HG02571 (cell line): ENCODE data around the gene KCNJ1.

Experiments
- ATAC-seq: cut with Tn5 transposase; IDR thresholded peaks from one replicate; pipeline ENCODE4 v1.9.1; 2021; ENCODE audit warnings: mild to moderate bottlenecking, moderate library complexity; ENCODE audit not compliant: unreplicated experiment

KCNJ1 gene

GRCh38 chr11:128825050-128825784, 41.9 kb downstream of the KCNJ1 start:
- no peak for ATAC-seq

- ATAC-seq = no peak
Observed at GRCh38 chr11:128824191-128825049, 42.7 kb downstream of the KCNJ1 start.

- no peak for ATAC-seq
Observed at GRCh38 chr11:128823753-128824152, 43.3 kb downstream of the KCNJ1 start.

- no peak for ATAC-seq
Observed at GRCh38 chr11:128822130-128822529, 45.0 kb downstream of the KCNJ1 start.

GRCh38 chr11:128821556-128821955, 45.5 kb downstream of the KCNJ1 start:
- no peak for ATAC-seq

- no peak for ATAC-seq
Observed at GRCh38 chr11:128819198-128819597, 47.9 kb downstream of the KCNJ1 start.

- ATAC-seq = no peak
Observed at GRCh38 chr11:128814856-128815705, 52.0 kb downstream of the KCNJ1 start.

GRCh38 chr11:128813729-128814128, 53.4 kb downstream of the KCNJ1 start:
- no peak for ATAC-seq

GRCh38 chr11:128810784-128811514, 56.1 kb downstream of the KCNJ1 start:
- no peak for ATAC-seq

GRCh38 chr11:128809128-128809527, 58.0 kb downstream of the KCNJ1 start:
- no peak for ATAC-seq

GRCh38 chr11:128807909-128808308, 59.2 kb downstream of the KCNJ1 start:
- no peak for ATAC-seq

GRCh38 chr11:128806506-128807261, 60.4 kb downstream of the KCNJ1 start:
- ATAC-seq = no peak

- no peak for ATAC-seq
Observed at GRCh38 chr11:128804481-128804880, 62.6 kb downstream of the KCNJ1 start.

- ATAC-seq = no peak
Observed at GRCh38 chr11:128803449-128804245, 63.4 kb downstream of the KCNJ1 start.

- ATAC-seq = no peak
Observed at GRCh38 chr11:128803011-128803410, 64.1 kb downstream of the KCNJ1 start.

GRCh38 chr11:128802358-128802981, 64.6 kb downstream of the KCNJ1 start:
- ATAC-seq = no peak

- ATAC-seq = no peak
Observed at GRCh38 chr11:128800871-128801417, 66.2 kb downstream of the KCNJ1 start.

- ATAC-seq = peak; percentile 99
Observed at GRCh38 chr11:128796270-128796669, 70.8 kb downstream of the KCNJ1 start.
